GM12891 (cell line): ENCODE data around the gene ACTN4.
"Not testable (repeated sequence)": the region's sequence is repeated elsewhere in the genome, so short reads cannot be mapped to it uniquely, and the experiment has no call there.

Experiments
- DNase-seq: peaks from one replicate; pipeline ENCODE4 v3.0.0; 2011; ENCODE audit warnings: low spot score; ENCODE audit not compliant: insufficient read length
- FAIRE-seq: peaks from 2 replicates; lab custom pipeline; 2011; peaks lifted over from hg19 to GRCh38; lab: Jason Lieb, UNC
- PAX5 ChIP-seq: IDR thresholded peaks from 2 replicates; pipeline ENCODE4 v1.6.1; 2011; ENCODE audit warnings: low read length, moderate library complexity, mild to moderate bottlenecking; ENCODE audit not compliant: insufficient read depth, severe bottlenecking
- POLR2A ChIP-seq: IDR thresholded peaks from 2 replicates; pipeline ENCODE4 v1.6.1; 2011; ENCODE audit warnings: low read depth, low read length, control low read depth
- POLR2AphosphoS5 ChIP-seq: IDR thresholded peaks from 2 replicates; pipeline ENCODE4 v1.6.1; 2011; ENCODE audit warnings: low read depth, low read length, control low read depth
- POU2F2 ChIP-seq: IDR thresholded peaks from 2 replicates; pipeline ENCODE4 v1.6.1; 2011; ENCODE audit warnings: low read depth, mild to moderate bottlenecking, control low read depth, low read length, moderate library complexity
- SPI1 ChIP-seq: IDR thresholded peaks from 2 replicates; pipeline ENCODE4 v1.6.1; 2011; ENCODE audit warnings: low read depth, low read length, control low read depth
- TAF1 ChIP-seq: IDR thresholded peaks from 2 replicates; pipeline ENCODE4 v1.6.1; 2011; ENCODE audit warnings: low read depth, low read length, control low read depth

Gene ACTN4

DNA sequence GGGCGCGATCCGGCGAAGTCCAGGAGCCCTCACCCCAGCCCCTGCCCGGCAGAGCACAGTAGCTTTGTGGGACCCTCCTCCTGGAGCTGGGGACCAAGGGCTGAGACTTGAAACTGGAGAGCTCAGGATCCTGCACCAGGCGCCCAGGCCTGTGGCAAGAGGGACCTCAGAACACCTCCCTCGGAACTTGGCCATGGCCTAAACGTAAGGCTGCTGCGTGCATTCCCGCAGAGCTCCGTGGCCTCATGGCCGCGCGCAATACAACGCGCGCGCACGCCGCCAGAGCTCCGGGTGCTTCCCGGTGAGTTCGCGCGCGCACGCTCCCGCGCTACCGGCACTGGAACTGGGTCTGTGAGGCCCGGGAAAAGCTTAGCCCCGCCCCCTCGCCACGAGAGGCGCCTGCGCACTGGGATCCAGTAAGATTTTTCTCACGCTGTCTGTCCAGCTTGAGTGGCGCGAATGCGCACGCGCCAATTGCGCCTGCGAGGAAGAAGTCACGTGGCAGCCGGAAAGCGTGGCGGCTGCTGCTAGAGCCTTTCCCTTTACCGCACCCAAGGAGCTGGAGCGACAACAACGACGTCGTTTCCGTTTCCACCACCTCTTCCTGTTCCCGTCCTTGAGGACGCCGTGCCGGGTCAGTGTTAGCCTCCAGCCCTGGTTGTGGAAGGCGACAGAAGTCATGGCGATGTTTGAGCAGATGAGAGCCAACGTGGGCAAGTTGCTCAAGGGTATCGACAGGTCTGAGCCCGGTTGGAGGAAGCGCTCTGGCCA lies 28.7 kb upstream of the ACTN4 start, which contains the start of gene EIF3K:
Gene EIF3K (plus strand): TSS at position 599 of the 771 bp plus-strand sequence. CDS start 81 bp downstream, at position 680.
- DNase-seq (peak; percentile 88), FAIRE-seq (peak; percentile 99)
- TF ChIP-seq POLR2AphosphoS5, result peak; percentile 97
- TF ChIP-seq TAF1, result peak; percentile 84
- TF ChIP-seq PAX5, result no peak
- TF ChIP-seq POU2F2, result peak; percentile 83
- TF ChIP-seq SPI1, result peak; percentile 58
- TF ChIP-seq POLR2A, result peak; percentile 97

- no peak for DNase-seq
- FAIRE-seq, result no peak
Measured at GRCh38 chr19:38619361-38620174, 27.9 kb upstream of the ACTN4 start.

GRCh38 chr19:38624822-38625221 lies 22.6 kb upstream of the ACTN4 start:
- FAIRE-seq, result no peak
- DNase-seq, result no peak
- TF ChIP-seq PAX5 (no peak), POU2F2 (no peak), SPI1 (no peak), POLR2A (no peak), TAF1 (no peak), POLR2AphosphoS5 (no peak; the same call in 1 of the 2 replicates)

More at GRCh38 chr19:38619361-38620174, 27.9 kb upstream of the ACTN4 start:
- no peak for TF ChIP-seq POLR2A
- TF ChIP-seq SPI1, result no peak
- no peak for TF ChIP-seq POLR2AphosphoS5
- TF ChIP-seq PAX5, result no peak

GRCh38 chr19:38626401-38626800 lies 21.0 kb upstream of the ACTN4 start:
- TF ChIP-seq POLR2A (no peak), TAF1 (no peak), POU2F2 (no peak), POLR2AphosphoS5 (no peak), PAX5 (no peak), SPI1 (no peak)
- DNase-seq (no peak), FAIRE-seq (no peak)

GRCh38 chr19:38629568-38629967 lies 17.9 kb upstream of the ACTN4 start:
- no peak for DNase-seq
- no peak for FAIRE-seq
- TF ChIP-seq TAF1 (no peak), PAX5 (no peak), POLR2A (no peak)

- not testable (repeated sequence) for FAIRE-seq
Measured at GRCh38 chr19:38631301-38631700, 16.1 kb upstream of the ACTN4 start.

GRCh38 chr19:38631811-38632475 lies 15.5 kb upstream of the ACTN4 start:
- DNase-seq, FAIRE-seq: not testable (repeated sequence)

More at GRCh38 chr19:38631301-38631700, 16.1 kb upstream of the ACTN4 start:
- DNase-seq, result not testable (repeated sequence)

DNA sequence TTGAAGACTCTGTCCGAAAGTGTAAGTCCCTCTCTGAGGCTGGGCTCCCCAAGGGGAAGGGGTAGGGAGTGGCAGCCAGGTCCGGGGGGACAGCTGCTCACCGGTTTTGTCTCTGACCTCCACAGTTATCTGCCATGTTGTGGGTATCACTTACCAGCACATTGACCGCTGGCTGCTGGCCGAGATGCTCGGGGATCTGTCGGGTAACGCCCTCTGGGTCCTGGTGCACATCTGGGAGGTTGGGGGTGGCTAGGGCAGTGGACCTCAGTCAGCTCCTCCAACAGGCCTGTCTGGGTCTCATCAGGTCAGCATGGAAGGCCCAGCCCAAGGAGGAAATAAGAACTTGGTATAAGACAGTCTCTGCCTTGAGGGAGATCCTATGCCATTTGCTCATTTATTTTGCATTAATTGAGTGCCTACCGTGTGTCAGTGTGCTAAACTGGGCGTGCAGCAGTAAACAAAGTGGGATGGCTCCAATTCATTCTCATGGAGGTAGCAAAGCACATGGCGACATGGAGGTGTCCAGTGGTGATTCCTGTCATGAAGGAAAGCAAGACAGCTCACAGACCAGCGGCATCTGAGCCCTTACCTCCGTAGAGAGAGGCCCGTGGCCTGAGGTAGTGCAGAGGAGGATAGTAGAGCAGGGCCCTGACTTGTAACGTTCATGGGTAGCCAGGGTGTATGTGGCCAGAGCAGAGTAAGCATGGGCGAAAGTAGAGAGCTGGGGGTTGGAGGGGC lies 14.8 kb upstream of the ACTN4 start:
- FAIRE-seq (no peak), DNase-seq (no peak)
- TF ChIP-seq TAF1 (no peak), POLR2A (no peak)

DNA sequence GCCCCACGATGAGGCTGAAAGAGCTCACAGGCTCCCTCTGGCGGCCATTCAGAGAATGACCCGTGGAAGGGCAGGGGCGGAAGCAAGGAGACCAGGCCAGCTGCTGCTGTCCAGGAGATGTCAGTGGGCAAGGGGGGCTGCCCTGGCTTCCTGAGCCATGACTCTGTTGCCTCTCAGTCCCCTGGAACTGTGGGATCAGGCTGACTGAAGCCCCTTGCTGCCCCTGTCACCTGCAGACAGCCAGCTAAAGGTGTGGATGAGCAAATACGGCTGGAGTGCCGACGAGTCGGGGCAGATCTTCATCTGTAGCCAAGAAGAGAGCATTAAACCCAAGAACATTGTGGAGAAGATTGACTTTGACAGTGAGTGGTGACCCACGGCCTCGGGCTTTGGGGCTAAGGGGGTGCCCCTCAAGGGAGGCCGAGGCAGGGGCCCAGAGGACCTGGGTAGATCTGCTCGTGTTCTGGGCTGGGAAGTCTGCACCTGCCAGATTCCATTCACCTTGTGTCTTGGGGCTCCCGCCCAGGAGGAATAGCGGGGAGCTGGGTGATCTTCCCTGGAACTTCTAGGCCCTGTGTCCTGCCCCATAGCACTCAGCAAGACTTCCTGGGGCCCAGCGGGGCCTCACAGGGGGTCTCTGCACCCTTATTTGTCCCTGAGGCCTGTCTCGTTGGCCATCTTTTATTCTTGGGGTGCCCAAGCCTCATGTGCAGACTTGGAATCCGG lies 12.5 kb upstream of the ACTN4 start:
- TF ChIP-seq SPI1, result 0 out of 2 replicates have a peak, but pooled peaks have one; percentile 10
- no peak for TF ChIP-seq POLR2A
- 0 out of 2 replicates have a peak, but pooled peaks have one; percentile 28 for TF ChIP-seq POLR2AphosphoS5
- TF ChIP-seq TAF1, result no peak
- peak; percentile 27; the same call in 1 of the 2 replicates for TF ChIP-seq POU2F2
- no peak for TF ChIP-seq PAX5
- FAIRE-seq, result no peak
- DNase-seq, result peak; percentile 63
